ENCODE data around the gene WDR59. TPM values are rescaled to one million over a fixed set of nuclear protein-coding genes. Genes with fewer than 3 reads are reported as not detected.
"Not testable (repeated sequence)": the region's sequence is repeated elsewhere in the genome, so short reads cannot be mapped to it uniquely, and the experiment has no call there.

WDR59 gene
- total RNA-seq, 6 experiments from 2014 or later = 23.2 to 69.5 (median 48.3) TPM

DNA sequence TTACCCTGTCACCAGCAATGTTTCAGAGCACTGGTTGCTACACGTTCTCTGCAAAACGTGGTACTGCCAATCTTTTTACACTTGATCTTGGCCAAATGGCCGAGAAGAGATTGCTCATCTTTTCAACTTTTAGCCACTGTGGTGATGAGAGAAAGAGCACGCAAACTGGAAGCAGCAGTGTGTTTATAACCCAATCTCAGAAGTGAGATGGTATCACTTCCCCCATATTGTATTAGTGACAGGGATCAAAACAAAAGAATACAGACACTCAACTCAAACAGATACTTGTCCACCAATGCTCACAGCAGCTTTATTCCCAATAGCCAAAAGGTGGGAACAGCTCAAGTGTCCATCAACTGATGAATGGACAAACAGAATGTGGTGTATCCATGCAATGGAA is 138.2 kb downstream of the WDR59 start:
- ATAC-seq (no peak), DNase-seq (no peak)
- Histone ChIP-seq H3K36me3 (no peaks in the 10 kb centered on the region), H3K27me3 (no peaks in the 10 kb centered on the region), H3K9me3 (no peaks in the 10 kb centered on the region), H3K27ac (no peak overlapping the region), H3K4me1 (no peaks in the 10 kb centered on the region), H3K4me3 (no peak overlapping the region)
- WGBS (ENCODE audit: insufficient coverage, low coverage, low lambda C conversion rate, missing lambda C conversion rate) = 84% methylated on average over 4 of the region's 4 CpGs
- intact Hi-C loops (cut with DNase I) = no loop called here
- no peak for TF ChIP-seq POLR2A (IDR thresholded peaks at IDR 0.05)
- TF ChIP-seq, protein P1, sequence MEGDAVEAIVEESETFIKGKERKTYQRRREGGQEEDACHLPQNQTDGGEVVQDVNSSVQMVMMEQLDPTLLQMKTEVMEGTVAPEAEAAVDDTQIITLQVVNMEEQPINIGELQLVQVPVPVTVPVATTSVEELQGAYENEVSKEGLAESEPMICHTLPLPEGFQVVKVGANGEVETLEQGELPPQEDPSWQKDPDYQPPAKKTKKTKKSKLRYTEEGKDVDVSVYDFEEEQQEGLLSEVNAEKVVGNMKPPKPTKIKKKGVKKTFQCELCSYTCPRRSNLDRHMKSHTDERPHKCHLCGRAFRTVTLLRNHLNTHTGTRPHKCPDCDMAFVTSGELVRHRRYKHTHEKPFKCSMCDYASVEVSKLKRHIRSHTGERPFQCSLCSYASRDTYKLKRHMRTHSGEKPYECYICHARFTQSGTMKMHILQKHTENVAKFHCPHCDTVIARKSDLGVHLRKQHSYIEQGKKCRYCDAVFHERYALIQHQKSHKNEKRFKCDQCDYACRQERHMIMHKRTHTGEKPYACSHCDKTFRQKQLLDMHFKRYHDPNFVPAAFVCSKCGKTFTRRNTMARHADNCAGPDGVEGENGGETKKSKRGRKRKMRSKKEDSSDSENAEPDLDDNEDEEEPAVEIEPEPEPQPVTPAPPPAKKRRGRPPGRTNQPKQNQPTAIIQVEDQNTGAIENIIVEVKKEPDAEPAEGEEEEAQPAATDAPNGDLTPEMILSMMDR (IDR thresholded peaks at IDR 0.05) = no peak

DNA sequence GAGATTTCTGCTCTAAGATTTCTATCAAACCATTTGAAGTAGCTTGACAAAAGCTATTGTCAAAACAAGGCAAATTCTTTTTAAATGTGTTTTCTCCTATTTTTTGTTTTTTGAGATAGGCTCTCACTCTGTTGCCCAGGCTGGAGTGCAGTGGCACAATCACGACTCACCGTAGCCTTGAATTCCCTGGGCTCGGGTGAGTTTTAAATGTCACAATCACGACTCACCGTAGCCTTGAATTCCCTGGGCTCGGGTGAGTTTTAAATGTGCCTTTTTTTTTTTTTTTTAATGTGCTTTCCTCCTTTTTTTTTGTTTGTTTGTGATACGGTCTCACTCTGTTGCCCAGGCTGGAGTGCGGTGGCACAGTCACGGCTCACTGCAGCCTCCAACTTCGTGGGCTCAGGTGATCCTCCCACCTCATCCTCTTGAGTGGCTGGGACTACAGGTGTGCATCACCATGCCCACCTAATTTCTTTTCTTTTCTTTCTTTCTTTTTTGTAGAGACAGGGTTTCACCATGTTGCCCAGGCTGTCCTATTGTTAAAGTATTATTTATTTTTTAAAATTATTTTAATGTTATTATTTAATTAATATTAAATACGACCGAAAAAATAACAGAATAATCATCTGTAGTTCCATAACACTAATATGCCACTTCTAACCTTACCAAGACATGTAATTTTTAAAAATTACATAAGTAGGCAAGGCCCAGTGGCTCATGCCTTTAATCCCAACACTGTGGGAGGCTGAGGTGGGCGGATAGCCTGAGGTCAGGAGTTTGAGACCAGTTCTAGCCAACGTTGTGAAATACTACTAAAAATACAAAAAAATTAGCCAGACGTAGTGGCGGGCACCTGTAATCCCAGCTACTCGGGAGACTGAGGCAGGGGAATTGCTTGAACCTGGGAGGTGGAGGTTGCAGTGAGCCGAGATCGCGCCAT is 140.6 kb downstream of the WDR59 start:
- WGBS (ENCODE audit: insufficient coverage, low coverage, low lambda C conversion rate, missing lambda C conversion rate) = 66% methylated on average over 16 of the region's 20 CpGs
- TF ChIP-seq POLR2A (IDR thresholded peaks at IDR 0.05) = no peak
- no peak overlapping the region for H3K27ac ChIP-seq
- ATAC-seq = no peak
- no peak overlapping the region for H3K4me3 ChIP-seq
- no peaks in the 10 kb centered on the region for H3K36me3 ChIP-seq
- no peak for DNase-seq
- no peaks in the 10 kb centered on the region for H3K9me3 ChIP-seq
- H3K4me1 ChIP-seq = no peaks in the 10 kb centered on the region
- intact Hi-C loops (cut with DNase I) = no loop called here
- no peaks in the 10 kb centered on the region for H3K27me3 ChIP-seq

DNA sequence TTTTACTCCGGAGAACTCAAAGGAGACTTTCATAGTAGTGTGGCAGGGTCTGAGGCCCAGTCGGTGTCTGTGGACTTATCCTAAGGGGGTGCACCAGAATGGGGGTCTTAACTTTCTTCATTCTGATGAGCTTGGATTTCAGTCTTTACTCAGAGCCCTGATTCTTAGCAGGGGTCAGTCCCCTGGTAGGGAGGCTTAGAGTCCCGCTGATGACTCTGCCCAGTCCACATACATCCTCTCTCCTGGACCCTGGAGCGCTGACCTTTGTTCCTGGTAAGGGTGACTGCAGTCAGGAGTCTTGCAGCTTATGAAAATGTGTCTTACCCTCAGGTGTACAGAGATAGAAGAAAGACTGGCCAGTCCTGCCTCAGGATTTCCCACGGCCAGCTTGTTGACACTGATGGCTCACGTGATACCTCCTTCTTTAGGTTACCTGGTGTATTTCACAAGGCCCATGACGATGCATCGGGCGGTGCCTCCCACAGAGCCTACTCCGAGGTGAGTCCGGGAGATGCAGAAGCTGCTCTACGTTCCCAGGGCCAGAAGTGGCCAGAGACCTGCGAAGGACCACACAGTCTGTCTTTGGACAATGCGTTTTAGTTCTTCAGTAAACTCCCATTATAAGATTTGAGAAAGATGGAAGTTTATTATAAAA is 141.4 kb downstream of the WDR59 start:
- H3K27me3 ChIP-seq; H3K9me3 ChIP-seq; H3K4me3 ChIP-seq; DNase-seq; H3K27ac ChIP-seq; ATAC-seq; intact Hi-C loops (cut with DNase I); H3K36me3 ChIP-seq; H3K4me1 ChIP-seq: not testable (repeated sequence)
- 87% methylated on average over 10 of the region's 14 CpGs for WGBS (ENCODE audit: insufficient coverage, low coverage, low lambda C conversion rate, missing lambda C conversion rate)

DNA sequence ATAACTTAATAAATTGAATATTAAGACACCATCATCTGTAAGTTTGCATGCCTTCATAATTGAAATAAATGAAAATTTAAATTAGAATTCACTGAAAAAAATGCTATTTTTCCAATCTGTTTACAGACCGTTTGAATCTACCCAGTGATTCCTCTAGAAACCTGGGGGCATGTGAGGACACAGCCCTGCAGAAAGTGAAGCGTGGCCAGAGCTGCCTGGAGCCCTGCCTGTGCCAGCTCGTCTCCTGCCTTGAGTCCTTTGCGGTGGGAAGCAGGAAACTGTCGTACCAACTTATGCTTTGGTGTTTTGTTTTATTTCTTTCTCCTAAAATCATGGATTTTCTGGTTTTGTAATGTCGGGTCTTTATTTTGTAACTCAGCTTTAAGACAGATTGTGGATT is 142.5 kb downstream of the WDR59 start:
- H3K36me3 ChIP-seq = no peaks in the 10 kb centered on the region
- TF ChIP-seq, protein P1 (IDR thresholded peaks at IDR 0.05) = no peak
- no peak for TF ChIP-seq POLR2A (IDR thresholded peaks at IDR 0.05)
- no peaks in the 10 kb centered on the region for H3K4me1 ChIP-seq
- intact Hi-C loops (cut with DNase I) = no loop called here
- DNase-seq (no peak), ATAC-seq (no peak)
- 57% methylated on average over 6 of the region's 6 CpGs for WGBS (ENCODE audit: insufficient coverage, low coverage, low lambda C conversion rate, missing lambda C conversion rate)
- H3K27me3 ChIP-seq = no peaks in the 10 kb centered on the region
- no peak overlapping the region for H3K27ac ChIP-seq
- H3K4me3 ChIP-seq = no peak overlapping the region
- H3K9me3 ChIP-seq = no peaks in the 10 kb centered on the region

DNA sequence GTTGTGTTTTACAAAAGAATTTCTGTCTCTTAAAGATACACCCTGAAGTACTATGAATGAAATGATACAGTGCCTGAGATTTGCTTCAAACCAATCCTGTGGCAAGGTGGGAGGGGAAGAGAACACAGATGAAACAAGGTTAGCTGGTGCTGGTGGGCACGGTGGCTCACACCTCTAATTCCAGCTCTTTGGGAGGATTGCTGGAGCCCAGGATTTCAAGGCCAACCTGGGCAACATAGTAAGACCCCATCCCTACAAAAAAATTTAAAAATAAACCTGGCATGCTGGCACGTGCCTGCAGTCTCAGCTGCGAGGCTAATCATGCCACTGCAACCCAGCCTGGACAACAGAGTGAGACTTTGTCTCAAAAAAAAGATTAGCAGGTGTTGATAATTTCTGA is 143.0 kb downstream of the WDR59 start:
- intact Hi-C loops (cut with DNase I) = no loop called here
- TF ChIP-seq, protein P1 (IDR thresholded peaks at IDR 0.05) = no peak
- no peak for TF ChIP-seq POLR2A (IDR thresholded peaks at IDR 0.05)
- Histone ChIP-seq H3K4me3 (no peak overlapping the region), H3K27ac (no peak overlapping the region), H3K36me3 (no peaks in the 10 kb centered on the region), H3K27me3 (no peaks in the 10 kb centered on the region), H3K9me3 (no peaks in the 10 kb centered on the region), H3K4me1 (no peaks in the 10 kb centered on the region)
- ATAC-seq = no peak
- no peak for DNase-seq
- 44% methylated on average over 2 of the region's 3 CpGs for WGBS (ENCODE audit: insufficient coverage, low coverage, low lambda C conversion rate, missing lambda C conversion rate)

All from right lobe of liver (tissue), 6 donors.